ENCODE measurements around the gene TCF23.
"Not testable (repeated sequence)": the region's sequence is repeated elsewhere in the genome, so short reads cannot be mapped to it uniquely, and the experiment has no call there.

GRCh38 chr2:27119330-27119670 lies 29.5 kb upstream of the TCF23 start:
- TF ChIP-seq CTCF (IDR thresholded peaks at IDR 0.05; ENCODE audit: low read depth, low read length, poor library complexity, severe bottlenecking); EZH2phosphoT487 (IDR thresholded peaks at IDR 0.05; ENCODE audit: borderline replicate concordance, low read length): not testable (repeated sequence)
